Uterus (tissue), 2 donors: ENCODE measurements around the gene MARCHF11.

Experiments
- POLR2A ChIP-seq, 2 donors: fragments of 450-650 bp; IDR thresholded peaks; one replicate each; pipeline ENCODE4 v1.6.1; 2016; ENCODE audit warnings: antibody characterized with exemption in 2 of 2, mild to moderate bottlenecking in 1 of 2, moderate library complexity in 1 of 2
- TF ChIP-seq, protein P1 (sequence below), 4 experiments: fragments of 200-600 bp in 2 of 4; fragments of 450-650 bp in 2 of 4; sonication (generic) in 2 of 4; IDR thresholded peaks; one replicate each; pipeline ENCODE4 v1.5.1; 2016 to 2019; ENCODE audit warnings: antibody characterized with exemption in 4 of 4, mild to moderate bottlenecking in 2 of 4, moderate library complexity in 1 of 4

DNA sequence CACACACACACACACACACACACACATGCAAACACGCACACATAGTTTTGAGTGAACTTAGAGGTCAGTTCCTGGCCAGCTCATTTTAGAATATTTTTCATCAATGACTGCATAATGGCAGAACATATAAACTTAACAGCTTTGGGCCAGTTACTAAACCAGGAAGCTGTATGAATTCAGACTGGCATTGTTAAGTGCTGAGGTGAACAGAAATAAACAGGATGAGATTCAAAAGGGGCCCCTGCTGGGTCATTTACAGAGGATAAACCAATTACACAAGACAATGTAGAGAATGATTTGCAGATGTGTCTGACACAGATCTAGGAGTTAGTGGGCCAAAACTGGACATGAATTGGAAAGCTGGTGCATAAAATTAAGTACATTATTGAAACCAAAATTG lies 44.6 kb downstream of the MARCHF11 start:
- TF ChIP-seq POLR2A (IDR thresholded peaks at IDR 0.05), result no peak
- TF ChIP-seq, protein P1, sequence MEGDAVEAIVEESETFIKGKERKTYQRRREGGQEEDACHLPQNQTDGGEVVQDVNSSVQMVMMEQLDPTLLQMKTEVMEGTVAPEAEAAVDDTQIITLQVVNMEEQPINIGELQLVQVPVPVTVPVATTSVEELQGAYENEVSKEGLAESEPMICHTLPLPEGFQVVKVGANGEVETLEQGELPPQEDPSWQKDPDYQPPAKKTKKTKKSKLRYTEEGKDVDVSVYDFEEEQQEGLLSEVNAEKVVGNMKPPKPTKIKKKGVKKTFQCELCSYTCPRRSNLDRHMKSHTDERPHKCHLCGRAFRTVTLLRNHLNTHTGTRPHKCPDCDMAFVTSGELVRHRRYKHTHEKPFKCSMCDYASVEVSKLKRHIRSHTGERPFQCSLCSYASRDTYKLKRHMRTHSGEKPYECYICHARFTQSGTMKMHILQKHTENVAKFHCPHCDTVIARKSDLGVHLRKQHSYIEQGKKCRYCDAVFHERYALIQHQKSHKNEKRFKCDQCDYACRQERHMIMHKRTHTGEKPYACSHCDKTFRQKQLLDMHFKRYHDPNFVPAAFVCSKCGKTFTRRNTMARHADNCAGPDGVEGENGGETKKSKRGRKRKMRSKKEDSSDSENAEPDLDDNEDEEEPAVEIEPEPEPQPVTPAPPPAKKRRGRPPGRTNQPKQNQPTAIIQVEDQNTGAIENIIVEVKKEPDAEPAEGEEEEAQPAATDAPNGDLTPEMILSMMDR (IDR thresholded peaks at IDR 0.05), result no peak
